Measurements from ENCODE around the gene KRTAP1-5. TPM values are rescaled to one million over a fixed set of nuclear protein-coding genes. Genes with fewer than 3 reads are reported as not detected.
"Not testable (repeated sequence)": the region's sequence is repeated elsewhere in the genome, so short reads cannot be mapped to it uniquely, and the experiment has no call there.

KRTAP1-5 gene
- total and polyA plus RNA-seq, 2 experiments from 2014 or later = 64.1 to 127 TPM

- Histone ChIP-seq H3K27me3 (replicated peaks; ENCODE audit: insufficient read depth) (no peaks in the 10 kb centered on the region), H3K36me3 (ENCODE audit: low read depth) (0 out of 2 replicates have a peak, but pooled peaks cover under 1% of the 10 kb centered on the region), H3K27ac (peak overlapping the region; percentile 85), H3K4me1 (ENCODE audit: insufficient read depth) (peaks cover 50% of the 10 kb centered on the region), H3F3A (ENCODE audit: insufficient read depth) (peaks cover 55% of the 10 kb centered on the region), H4K20me1 (ENCODE audit: insufficient read depth) (no peaks in the 10 kb centered on the region), H3K9me3 (ENCODE audit: low read depth) (no peaks in the 10 kb centered on the region), H3K79me2 (ENCODE audit: insufficient read depth) (no peaks in the 10 kb centered on the region), H3K4me3 (no peak overlapping the region), H3K4me2 (ENCODE audit: unreplicated experiment) (peak overlapping the region; percentile 19), H3K9ac (peak overlapping the region; percentile 18), H2AFZ (no peak overlapping the region), H3K9me2 (ENCODE audit: insufficient read depth) (no peaks in the 10 kb centered on the region)
- DNase-seq = peak; percentile 20
- 48 to 61% methylated on average over 5 of the region's 5 CpGs for WGBS, 2 experiments (ENCODE audit: low coverage in 1 of 2, low lambda C conversion rate in 2 of 2, missing lambda C conversion rate in 2 of 2)
- in situ Hi-C loops (cut with MboI) = no loop called here
- TF ChIP-seq EZH2 (IDR thresholded peaks at IDR 0.05; ENCODE audit: insufficient read depth, poor library complexity, severe bottlenecking) = no peak
- no peak for TF ChIP-seq EZH2phosphoT487 (IDR thresholded peaks at IDR 0.05; ENCODE audit: insufficient read depth, low read depth)
These were observed 31.7 kb upstream of the KRTAP1-5 start for GRCh38 chr17:41058741-41059140.

DNA sequence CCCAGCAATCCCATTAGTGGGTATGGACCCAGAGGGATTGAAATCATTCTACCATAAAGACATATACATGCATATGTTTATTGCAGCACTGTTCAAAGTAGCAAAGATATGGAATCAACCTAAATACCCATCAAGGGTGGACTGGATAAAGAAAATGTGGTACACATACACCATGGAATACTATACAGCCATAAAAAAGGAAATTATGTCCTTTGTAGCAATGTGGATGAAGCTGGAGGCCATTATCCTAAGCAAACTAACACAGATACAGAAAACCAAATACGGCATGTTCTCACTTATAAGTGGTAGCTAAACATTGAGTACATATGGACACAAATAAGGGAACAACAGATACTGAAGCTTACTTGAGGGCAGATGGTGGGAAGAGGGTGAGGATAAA lies 30.5 kb upstream of the KRTAP1-5 start:
- no peaks in the 10 kb centered on the region for H3K79me2 ChIP-seq (ENCODE audit: insufficient read depth)
- 96 to 100% methylated on average over 1 of the region's 1 CpG for WGBS, 2 experiments (ENCODE audit: low coverage in 1 of 2, low lambda C conversion rate in 2 of 2, missing lambda C conversion rate in 2 of 2)
- in situ Hi-C loops (cut with MboI) = no loop called here
- H3K4me3 ChIP-seq = no peak overlapping the region
- no peak for DNase-seq
- TF ChIP-seq EZH2 (IDR thresholded peaks at IDR 0.05; ENCODE audit: insufficient read depth, poor library complexity, severe bottlenecking) = no peak
- no peak for TF ChIP-seq EZH2phosphoT487 (IDR thresholded peaks at IDR 0.05; ENCODE audit: insufficient read depth, low read depth)
- no peaks in the 10 kb centered on the region for H3K9me2 ChIP-seq (ENCODE audit: insufficient read depth)
- no peaks in the 10 kb centered on the region for H4K20me1 ChIP-seq (ENCODE audit: insufficient read depth)
- no peak overlapping the region for H3K27ac ChIP-seq
- peaks cover 55% of the 10 kb centered on the region for H3F3A ChIP-seq (ENCODE audit: insufficient read depth)
- no peaks in the 10 kb centered on the region for H3K27me3 ChIP-seq (replicated peaks; ENCODE audit: insufficient read depth)
- peaks cover 6% of the 10 kb centered on the region; the same call in 1 of the 2 replicates for H3K36me3 ChIP-seq (ENCODE audit: low read depth)
- H3K4me2 ChIP-seq (ENCODE audit: unreplicated experiment) = no peak overlapping the region
- no peaks in the 10 kb centered on the region for H3K9me3 ChIP-seq (ENCODE audit: low read depth)
- H3K9ac ChIP-seq = no peak overlapping the region
- H2AFZ ChIP-seq = no peak overlapping the region
- H3K4me1 ChIP-seq (ENCODE audit: insufficient read depth) = peaks cover 47% of the 10 kb centered on the region

DNA sequence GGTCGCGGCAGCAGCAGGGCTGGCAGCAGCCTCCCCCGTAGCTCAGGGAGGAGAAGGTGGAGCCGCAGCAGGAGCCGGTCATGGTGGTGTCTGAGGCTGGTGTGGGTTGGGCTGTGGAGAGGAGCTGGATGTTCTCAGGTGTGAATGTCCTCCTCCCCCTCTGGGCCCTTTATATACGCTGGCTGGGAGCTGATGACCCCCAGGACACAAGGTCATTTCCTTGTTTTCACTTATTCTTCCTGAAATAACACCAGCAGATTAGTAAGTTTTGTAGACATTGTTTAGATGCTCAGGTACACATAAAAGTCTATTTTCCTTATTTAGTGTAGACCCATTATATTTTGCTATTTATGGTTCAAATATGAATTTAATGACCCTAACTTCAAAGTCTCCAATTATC lies 28.1 kb upstream of the KRTAP1-5 start, which contains the start of gene KRTAP2-2:
Gene KRTAP2-2 (minus strand): TSS at position 101 of the 400 bp plus-strand sequence. CDS start 19 bp downstream, at position 82.
- H3K9me3 ChIP-seq (ENCODE audit: low read depth); H3K4me2 ChIP-seq (ENCODE audit: unreplicated experiment); H3K27ac ChIP-seq; H3K27me3 ChIP-seq (replicated peaks; ENCODE audit: insufficient read depth); H3K9me2 ChIP-seq (ENCODE audit: insufficient read depth); DNase-seq; H3K4me3 ChIP-seq; H4K20me1 ChIP-seq (ENCODE audit: insufficient read depth); H3K79me2 ChIP-seq (ENCODE audit: insufficient read depth); in situ Hi-C loops (cut with MboI); H3K9ac ChIP-seq; H3K36me3 ChIP-seq (ENCODE audit: low read depth); H2AFZ ChIP-seq: not testable (repeated sequence)
- Histone ChIP-seq H3F3A (ENCODE audit: insufficient read depth) (peaks cover 34% of the 10 kb centered on the region), H3K4me1 (ENCODE audit: insufficient read depth) (peaks cover 27% of the 10 kb centered on the region)
- WGBS, 2 experiments (ENCODE audit: low coverage in 1 of 2, low lambda C conversion rate in 2 of 2, missing lambda C conversion rate in 2 of 2) = 46 to 50% methylated on average over 1 of the region's 6 CpGs

DNA sequence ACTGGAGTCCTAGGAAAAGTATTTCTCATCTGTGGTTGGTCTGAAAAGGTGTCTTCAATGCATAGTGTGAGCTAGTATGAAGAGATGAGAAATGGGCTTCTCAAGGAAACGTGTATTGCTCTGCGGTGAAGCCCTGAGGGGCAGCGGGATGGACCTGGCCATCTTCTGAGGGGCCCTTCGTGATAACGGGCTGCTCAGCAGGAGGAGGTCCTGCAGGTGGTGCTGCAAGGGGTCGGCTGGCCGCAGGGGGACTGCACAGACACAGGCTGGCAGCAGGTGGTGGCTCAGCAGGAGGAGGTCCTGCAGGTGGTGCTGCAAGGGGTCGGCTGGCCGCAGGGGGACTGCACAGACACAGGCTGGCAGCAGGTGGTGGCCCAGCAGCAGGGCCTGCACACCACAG lies 27.5 kb upstream of the KRTAP1-5 start:
- H3K9ac ChIP-seq; H3K36me3 ChIP-seq (ENCODE audit: low read depth); H2AFZ ChIP-seq; H3K27me3 ChIP-seq (replicated peaks; ENCODE audit: insufficient read depth); H3K9me3 ChIP-seq (ENCODE audit: low read depth); DNase-seq; H3K9me2 ChIP-seq (ENCODE audit: insufficient read depth); H3K27ac ChIP-seq; in situ Hi-C loops (cut with MboI); H3K79me2 ChIP-seq (ENCODE audit: insufficient read depth); H3K4me3 ChIP-seq; H4K20me1 ChIP-seq (ENCODE audit: insufficient read depth); H3K4me2 ChIP-seq (ENCODE audit: unreplicated experiment): not testable (repeated sequence)
- peaks cover 36% of the 10 kb centered on the region for H3F3A ChIP-seq (ENCODE audit: insufficient read depth)
- WGBS, 2 experiments (ENCODE audit: low coverage in 1 of 2, low lambda C conversion rate in 2 of 2, missing lambda C conversion rate in 2 of 2) = 67 to 93% methylated on average over 7 to 9 of the region's 9 CpGs
- peaks cover 23% of the 10 kb centered on the region for H3K4me1 ChIP-seq (ENCODE audit: insufficient read depth)

DNA sequence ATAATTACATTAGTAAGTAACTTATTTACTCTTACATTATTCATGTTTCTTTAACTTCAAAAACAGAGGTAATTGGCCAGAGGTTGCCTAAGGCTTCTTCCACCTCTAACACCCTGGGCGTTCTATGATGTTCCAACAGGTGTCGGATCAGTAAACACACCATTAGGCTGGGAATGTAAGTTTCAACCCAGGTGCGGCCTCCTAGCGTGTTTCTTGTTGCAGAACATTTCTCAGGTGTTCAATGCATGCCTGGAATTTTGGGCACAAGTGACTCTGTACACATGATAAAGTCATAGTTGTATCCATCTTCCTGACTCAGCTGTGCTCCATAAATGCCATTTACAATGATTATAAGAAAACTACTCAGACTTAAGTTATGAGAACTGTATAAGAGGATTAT lies 27.0 kb upstream of the KRTAP1-5 start:
- peaks cover 22% of the 10 kb centered on the region for H3K4me1 ChIP-seq (ENCODE audit: insufficient read depth)
- peaks cover 6% of the 10 kb centered on the region; the same call in 1 of the 2 replicates for H3K36me3 ChIP-seq (ENCODE audit: low read depth)
- no peaks in the 10 kb centered on the region for H3K79me2 ChIP-seq (ENCODE audit: insufficient read depth)
- H3K4me2 ChIP-seq (ENCODE audit: unreplicated experiment) = no peak overlapping the region
- no peak overlapping the region for H3K9ac ChIP-seq
- no peak overlapping the region for H3K27ac ChIP-seq
- no peaks in the 10 kb centered on the region for H3K27me3 ChIP-seq (replicated peaks; ENCODE audit: insufficient read depth)
- no peak overlapping the region for H3K4me3 ChIP-seq
- no peak overlapping the region for H2AFZ ChIP-seq
- no peaks in the 10 kb centered on the region for H4K20me1 ChIP-seq (ENCODE audit: insufficient read depth)
- WGBS, 2 experiments (ENCODE audit: low coverage in 1 of 2, low lambda C conversion rate in 2 of 2, missing lambda C conversion rate in 2 of 2) = 94 to 99% methylated on average over 4 of the region's 4 CpGs
- DNase-seq = no peak
- in situ Hi-C loops (cut with MboI) = no loop called here
- H3K9me3 ChIP-seq (ENCODE audit: low read depth) = no peaks in the 10 kb centered on the region
- TF ChIP-seq EZH2 (IDR thresholded peaks at IDR 0.05; ENCODE audit: insufficient read depth, poor library complexity, severe bottlenecking) = no peak
- TF ChIP-seq EZH2phosphoT487 (IDR thresholded peaks at IDR 0.05; ENCODE audit: insufficient read depth, low read depth) = no peak
- H3F3A ChIP-seq (ENCODE audit: insufficient read depth) = peaks cover 34% of the 10 kb centered on the region
- H3K9me2 ChIP-seq (ENCODE audit: insufficient read depth) = no peaks in the 10 kb centered on the region
